H9 (cell line): ENCODE data around the gene LYRM2. TPM values are rescaled to one million over a fixed set of nuclear protein-coding genes. Genes with fewer than 3 reads are reported as not detected.

Source experiments
- DNase-seq: peaks from one replicate; pipeline ENCODE4 v3.0.0-alpha.2; 2017
- H2AFZ ChIP-seq: one replicate; pipeline ENCODE4 v1.6.1; 2013; ENCODE audit warnings: mild to moderate bottlenecking, low read length, control low read depth, moderate library complexity
- H2AK5ac ChIP-seq: 2 replicates; pipeline ENCODE4 v1.6.1; 2013; ENCODE audit warnings: low read length, control low read depth, mixed read lengths; ENCODE audit not compliant: insufficient read length
- H2BK120ac ChIP-seq: one replicate; pipeline ENCODE4 v1.6.1; 2013; ENCODE audit warnings: low read depth, mild to moderate bottlenecking, low read length, control low read depth, inconsistent platforms; ENCODE audit not compliant: poor library complexity, severe bottlenecking
- H2BK12ac ChIP-seq: 2 replicates; pipeline ENCODE4 v1.6.1; 2013; ENCODE audit warnings: low read length, control low read depth, mixed read lengths, low read depth; ENCODE audit not compliant: insufficient read length
- H2BK15ac ChIP-seq: 2 replicates; pipeline ENCODE4 v1.6.1; 2013; ENCODE audit warnings: low read depth, low read length, control low read depth
- H2BK20ac ChIP-seq: one replicate; pipeline ENCODE4 v1.6.1; 2013; ENCODE audit warnings: low read depth, mild to moderate bottlenecking, low read length, control low read depth, inconsistent platforms; ENCODE audit not compliant: poor library complexity, severe bottlenecking
- H2BK5ac ChIP-seq: 2 replicates; pipeline ENCODE4 v1.6.1; 2013; ENCODE audit warnings: low read length, control low read depth, mixed read lengths; ENCODE audit not compliant: insufficient read length
- H3K14ac ChIP-seq: 2 replicates; pipeline ENCODE4 v1.6.1; 2013; ENCODE audit warnings: low read length, control low read depth; ENCODE audit not compliant: insufficient read depth
- H3K18ac ChIP-seq: 2 replicates; pipeline ENCODE4 v1.6.1; 2013; ENCODE audit warnings: low read depth, mild to moderate bottlenecking, mixed read lengths, low read length, control low read depth; ENCODE audit not compliant: insufficient read length
- H3K23ac ChIP-seq: 2 replicates; pipeline ENCODE4 v1.6.1; 2013; ENCODE audit warnings: low read length, control low read depth, mixed read lengths, low read depth; ENCODE audit not compliant: insufficient read length
- H3K23me2 ChIP-seq: 2 replicates; pipeline ENCODE4 v1.6.1; 2013; ENCODE audit warnings: low read depth, mild to moderate bottlenecking, mixed read lengths, low read length, control low read depth; ENCODE audit not compliant: insufficient read length, poor library complexity, severe bottlenecking
- H3K27ac ChIP-seq: 2 replicates; pipeline ENCODE4 v1.5.1; 2013; ENCODE audit warnings: low read length, control low read depth, mixed read lengths, low read depth; ENCODE audit not compliant: insufficient read length
- H3K27me3 ChIP-seq: 2 replicates; pipeline ENCODE4 v1.6.1; 2013; ENCODE audit warnings: low read length, control low read depth, inconsistent platforms; ENCODE audit not compliant: insufficient read depth
- H3K4ac ChIP-seq: 2 replicates; pipeline ENCODE4 v1.6.1; 2013; ENCODE audit warnings: low read depth, mild to moderate bottlenecking, control low read depth, inconsistent platforms, low read length, moderate library complexity
- H3K4me1 ChIP-seq: 2 replicates; pipeline ENCODE4 v1.6.1; 2013; ENCODE audit warnings: low read length, control low read depth, inconsistent platforms; ENCODE audit not compliant: insufficient read depth
- H3K4me2 ChIP-seq: 2 replicates; pipeline ENCODE4 v1.6.1; 2013; ENCODE audit warnings: low read length, control low read depth, mixed read lengths; ENCODE audit not compliant: insufficient read length, insufficient read depth
- H3K56ac ChIP-seq: 2 replicates; pipeline ENCODE4 v1.6.1; 2013; ENCODE audit warnings: low read depth, mild to moderate bottlenecking, mixed read lengths, low read length, control low read depth; ENCODE audit not compliant: insufficient read length
- H3K79me1 ChIP-seq: 2 replicates; pipeline ENCODE4 v1.6.1; 2013; ENCODE audit warnings: low read depth, mild to moderate bottlenecking, moderate library complexity, low read length, control low read depth, inconsistent platforms; ENCODE audit not compliant: insufficient read depth, poor library complexity, severe bottlenecking
- H3K79me2 ChIP-seq: 2 replicates; pipeline ENCODE4 v1.6.1; 2013; ENCODE audit warnings: low read length, control low read depth, inconsistent platforms; ENCODE audit not compliant: insufficient read depth
- H3K9ac ChIP-seq: 2 replicates; pipeline ENCODE4 v1.6.1; 2013; ENCODE audit warnings: low read length, control low read depth, mixed read lengths; ENCODE audit not compliant: insufficient read length; ENCODE audit errors: extremely low read depth
- H3K9me3 ChIP-seq: one replicate; pipeline ENCODE4 v1.6.1; 2013; ENCODE audit warnings: low read depth, low read length, inconsistent platforms; ENCODE audit not compliant: control insufficient read depth
- H3T11ph ChIP-seq: one replicate; pipeline ENCODE4 v1.6.1; 2013; ENCODE audit warnings: mild to moderate bottlenecking, low read length, control low read depth, inconsistent platforms
- H4K20me1 ChIP-seq: one replicate; pipeline ENCODE4 v1.6.1; 2013; ENCODE audit not compliant: control insufficient read depth, insufficient read length, insufficient read depth
- H4K5ac ChIP-seq: 2 replicates; pipeline ENCODE4 v1.6.1; 2013; ENCODE audit warnings: low read depth, mild to moderate bottlenecking, mixed read lengths, low read length, control low read depth; ENCODE audit not compliant: insufficient read length
- H4K8ac ChIP-seq: replicated peaks from 2 replicates; pipeline ENCODE4 v1.6.1; 2013; ENCODE audit warnings: low read length, control low read depth, mixed read lengths, low read depth; ENCODE audit not compliant: insufficient read length
- H4K91ac ChIP-seq: 2 replicates; pipeline ENCODE4 v1.6.1; 2013; ENCODE audit warnings: low read depth, mild to moderate bottlenecking, moderate library complexity, mixed read lengths, low read length, control low read depth; ENCODE audit not compliant: insufficient read length
- H3K27ac Mint-ChIP-seq, 3 experiments: 2 replicates in 2 of 3; 3 replicates in 1 of 3; pipeline ENCODE4 v1.8.0; 2020 to 2021; ENCODE audit warnings: mixed read lengths in 3 of 3, mild to moderate bottlenecking in 1 of 3, moderate library complexity in 1 of 3
- H3K27me3 Mint-ChIP-seq: 2 replicates; pipeline ENCODE4 v1.8.0; 2021; ENCODE audit warnings: low read depth, mild to moderate bottlenecking, moderate library complexity, mixed read lengths
- H3K36me3 Mint-ChIP-seq, 3 experiments: 2 replicates in 2 of 3; 3 replicates in 1 of 3; pipeline ENCODE4 v1.8.0; 2020 to 2021; ENCODE audit warnings: low read depth in 3 of 3, mixed read lengths in 3 of 3; ENCODE audit not compliant: insufficient read depth in 1 of 3
- H3K4me1 Mint-ChIP-seq, 2 experiments: 2 replicates each; pipeline ENCODE4 v1.8.0; 2020; ENCODE audit warnings: mixed read lengths in 2 of 2
- H3K4me3 Mint-ChIP-seq, 2 experiments: 2 replicates in 1 of 2; 3 replicates in 1 of 2; pipeline ENCODE4 v1.8.0; 2020 to 2021; ENCODE audit warnings: mild to moderate bottlenecking in 2 of 2, mixed read lengths in 2 of 2, moderate library complexity in 1 of 2
- H3K9me3 Mint-ChIP-seq, 2 experiments: 2 replicates in 1 of 2; 3 replicates in 1 of 2; pipeline ENCODE4 v1.8.0; 2020; ENCODE audit warnings: mild to moderate bottlenecking in 2 of 2, mixed read lengths in 2 of 2, moderate library complexity in 1 of 2
- total RNA-seq: library from RNA; stranded (reverse); gene quantifications from 2 replicates; pipeline ENCODE4 v1.2.1, GENCODE V29; 2021
- TF ChIP-seq, protein P1 (sequence below): fragments of 200-600 bp; sonication (generic); conservative IDR thresholded peaks from 3 replicates; pipeline ENCODE4 v1.8.0; 2021; ENCODE audit warnings: antibody characterized with exemption, mild to moderate bottlenecking

LYRM2 gene
- total RNA-seq, 1 experiment from 2014 or later, result 29.8 TPM

- Histone ChIP-seq H2BK15ac (no peak overlapping the region), H2BK5ac (no peak overlapping the region), H3K79me1 (no peaks in the 10 kb centered on the region), H3T11ph (no peak overlapping the region), H2AK5ac (no peak overlapping the region), H3K23me2 (no peaks in the 10 kb centered on the region), H4K8ac (no peak overlapping the region), H3K14ac (no peak overlapping the region), H3K4ac (no peak overlapping the region), H4K20me1 (no peaks in the 10 kb centered on the region), H3K9ac (no peak overlapping the region), H2BK12ac (no peak overlapping the region), H3K4me1 (no peaks in the 10 kb centered on the region), H3K27ac (no peak overlapping the region), H3K23ac (no peak overlapping the region), H3K27me3 (no peaks in the 10 kb centered on the region), H3K4me2 (no peak overlapping the region), H3K9me3 (no peaks in the 10 kb centered on the region), H3K56ac (no peak overlapping the region), H2AFZ (no peak overlapping the region), H3K79me2 (no peaks in the 10 kb centered on the region), H4K91ac (no peak overlapping the region), H4K5ac (no peak overlapping the region), H2BK20ac (no peak overlapping the region), H2BK120ac (no peak overlapping the region), H3K18ac (no peak overlapping the region)
- Mint-ChIP-seq H3K27me3 (no peaks in the 10 kb centered on the region; the same call in 1 of the 2 replicates), H3K4me3 (no peak overlapping the region), H3K9me3 (no peaks in the 10 kb centered on the region), H3K4me1 (no peaks in the 10 kb centered on the region; a peak in 1 of 4 replicates), H3K27ac (no peak overlapping the region), H3K36me3 (no peaks in the 10 kb centered on the region)
- TF ChIP-seq, protein P1, sequence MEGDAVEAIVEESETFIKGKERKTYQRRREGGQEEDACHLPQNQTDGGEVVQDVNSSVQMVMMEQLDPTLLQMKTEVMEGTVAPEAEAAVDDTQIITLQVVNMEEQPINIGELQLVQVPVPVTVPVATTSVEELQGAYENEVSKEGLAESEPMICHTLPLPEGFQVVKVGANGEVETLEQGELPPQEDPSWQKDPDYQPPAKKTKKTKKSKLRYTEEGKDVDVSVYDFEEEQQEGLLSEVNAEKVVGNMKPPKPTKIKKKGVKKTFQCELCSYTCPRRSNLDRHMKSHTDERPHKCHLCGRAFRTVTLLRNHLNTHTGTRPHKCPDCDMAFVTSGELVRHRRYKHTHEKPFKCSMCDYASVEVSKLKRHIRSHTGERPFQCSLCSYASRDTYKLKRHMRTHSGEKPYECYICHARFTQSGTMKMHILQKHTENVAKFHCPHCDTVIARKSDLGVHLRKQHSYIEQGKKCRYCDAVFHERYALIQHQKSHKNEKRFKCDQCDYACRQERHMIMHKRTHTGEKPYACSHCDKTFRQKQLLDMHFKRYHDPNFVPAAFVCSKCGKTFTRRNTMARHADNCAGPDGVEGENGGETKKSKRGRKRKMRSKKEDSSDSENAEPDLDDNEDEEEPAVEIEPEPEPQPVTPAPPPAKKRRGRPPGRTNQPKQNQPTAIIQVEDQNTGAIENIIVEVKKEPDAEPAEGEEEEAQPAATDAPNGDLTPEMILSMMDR, result no peak
- DNase-seq, result no peak
Observed at GRCh38 chr6:89520736-89521135, 117.8 kb downstream of the LYRM2 start.
